LNCaP clone FGC (cell line): ENCODE measurements around the gene COCH.
"Not testable (repeated sequence)": the region's sequence is repeated elsewhere in the genome, so short reads cannot be mapped to it uniquely, and the experiment has no call there.

Experiments
- DNase-seq: peaks from one replicate; pipeline ENCODE4 v3.0.0-alpha.2; 2011; ENCODE audit warnings: low read depth
- H3K4me3 ChIP-seq: 2 replicates; pipeline ENCODE4 v1.5.1; 2011; ENCODE audit warnings: mild to moderate bottlenecking, low read depth, low read length, control low read depth
- TF ChIP-seq, protein P1 (sequence below): IDR thresholded peaks from 2 replicates; pipeline ENCODE4 v1.5.1; 2012; ENCODE audit warnings: mild to moderate bottlenecking; ENCODE audit not compliant: control insufficient read depth, insufficient read depth; ENCODE audit errors: extremely low read depth

COCH gene

GRCh38 chr14:30921305-30921704, 46.9 kb downstream of the COCH start:
- TF ChIP-seq, protein P1, sequence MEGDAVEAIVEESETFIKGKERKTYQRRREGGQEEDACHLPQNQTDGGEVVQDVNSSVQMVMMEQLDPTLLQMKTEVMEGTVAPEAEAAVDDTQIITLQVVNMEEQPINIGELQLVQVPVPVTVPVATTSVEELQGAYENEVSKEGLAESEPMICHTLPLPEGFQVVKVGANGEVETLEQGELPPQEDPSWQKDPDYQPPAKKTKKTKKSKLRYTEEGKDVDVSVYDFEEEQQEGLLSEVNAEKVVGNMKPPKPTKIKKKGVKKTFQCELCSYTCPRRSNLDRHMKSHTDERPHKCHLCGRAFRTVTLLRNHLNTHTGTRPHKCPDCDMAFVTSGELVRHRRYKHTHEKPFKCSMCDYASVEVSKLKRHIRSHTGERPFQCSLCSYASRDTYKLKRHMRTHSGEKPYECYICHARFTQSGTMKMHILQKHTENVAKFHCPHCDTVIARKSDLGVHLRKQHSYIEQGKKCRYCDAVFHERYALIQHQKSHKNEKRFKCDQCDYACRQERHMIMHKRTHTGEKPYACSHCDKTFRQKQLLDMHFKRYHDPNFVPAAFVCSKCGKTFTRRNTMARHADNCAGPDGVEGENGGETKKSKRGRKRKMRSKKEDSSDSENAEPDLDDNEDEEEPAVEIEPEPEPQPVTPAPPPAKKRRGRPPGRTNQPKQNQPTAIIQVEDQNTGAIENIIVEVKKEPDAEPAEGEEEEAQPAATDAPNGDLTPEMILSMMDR, result no peak
- H3K4me3 ChIP-seq, result no peak overlapping the region
- peak; percentile 73 for DNase-seq

DNA sequence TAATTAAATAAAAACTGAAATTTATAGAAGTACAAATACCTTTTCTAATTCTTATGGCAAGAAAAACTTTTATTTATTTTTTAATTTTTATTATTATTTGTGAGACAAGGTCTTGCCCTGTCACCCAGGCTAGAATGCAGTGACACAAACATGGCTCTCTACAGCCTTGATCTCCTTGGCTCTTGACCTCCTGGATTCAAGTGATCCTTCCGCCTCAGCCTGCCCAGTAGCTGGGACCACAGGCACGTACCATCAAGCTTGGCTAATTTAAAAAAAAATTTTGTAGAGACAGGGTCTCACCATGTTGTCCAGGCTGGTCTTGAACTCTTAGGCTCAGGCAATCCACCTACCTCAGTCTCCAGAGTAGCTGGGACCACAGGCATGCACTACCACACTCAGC, 47.4 kb downstream of the COCH start:
- no peak for DNase-seq
- no peak overlapping the region for H3K4me3 ChIP-seq
- TF ChIP-seq, protein P1, result no peak

DNA sequence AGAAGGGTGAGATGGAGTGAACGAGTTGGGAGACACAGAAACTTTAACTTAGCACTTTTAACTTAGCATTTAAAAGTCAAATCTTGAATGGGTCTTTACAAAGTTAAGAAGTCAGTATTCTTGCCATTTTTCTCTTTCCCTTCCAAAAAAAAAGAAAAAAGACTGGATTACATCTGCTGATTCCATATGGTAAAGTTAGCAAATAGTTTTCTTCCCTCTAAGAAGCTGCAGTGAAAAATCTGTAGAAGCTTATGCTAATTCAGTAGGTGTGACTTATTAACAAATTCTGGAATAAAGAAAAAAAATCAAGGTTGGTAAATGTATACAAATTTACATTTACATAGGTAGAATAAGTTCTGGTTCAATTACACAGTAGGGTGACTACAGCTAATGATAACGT, 50.9 kb downstream of the COCH start:
- no peak overlapping the region for H3K4me3 ChIP-seq
- TF ChIP-seq, protein P1, result no peak
- no peak for DNase-seq

DNA sequence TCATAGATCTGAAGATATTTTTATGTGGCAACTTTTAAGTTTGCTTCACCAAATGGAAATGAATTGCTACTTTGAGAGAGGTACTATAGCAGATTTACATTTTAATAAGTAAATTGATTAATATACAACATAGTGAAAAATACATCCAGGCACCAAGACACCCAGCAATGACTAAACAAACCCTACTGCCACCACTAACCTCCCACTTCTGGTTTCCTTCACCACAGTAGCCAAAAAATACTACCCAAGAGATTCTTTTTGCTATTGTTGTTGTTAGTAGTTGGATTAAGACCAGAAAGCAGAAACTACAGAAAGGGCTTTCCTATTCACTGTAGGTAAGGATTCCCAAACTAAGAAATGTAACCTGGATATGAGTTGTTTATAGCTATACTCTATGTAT, 54.1 kb downstream of the COCH start:
- no peak for DNase-seq
- TF ChIP-seq, protein P1, result no peak
- H3K4me3 ChIP-seq, result no peak overlapping the region

GRCh38 chr14:30933937-30934336, 59.6 kb downstream of the COCH start:
- H3K4me3 ChIP-seq, DNase-seq: not testable (repeated sequence)

GRCh38 chr14:30935445-30935844, 61.1 kb downstream of the COCH start:
- DNase-seq, result no peak
- no peak overlapping the region for H3K4me3 ChIP-seq
- TF ChIP-seq, protein P1, result no peak

DNA sequence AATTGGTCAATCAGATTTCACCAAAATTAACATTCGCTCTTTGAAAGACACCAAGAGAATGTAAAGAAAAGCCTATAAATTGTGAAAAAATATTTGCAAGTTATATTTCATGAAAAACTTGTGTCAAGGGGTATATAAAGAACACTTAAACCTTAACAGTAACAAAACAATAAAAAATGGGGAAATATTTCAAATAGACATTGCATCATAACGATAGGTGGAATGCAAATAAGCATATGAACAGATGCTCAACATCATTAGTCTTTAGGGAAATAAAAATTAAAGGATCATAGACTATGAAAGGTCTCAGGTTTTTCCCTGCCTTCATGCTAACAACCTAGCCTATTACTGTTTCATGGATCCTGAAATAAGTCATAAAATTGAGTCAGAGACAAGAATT, 64.3 kb downstream of the COCH start:
- H3K4me3 ChIP-seq, result no peak overlapping the region
- TF ChIP-seq, protein P1, result no peak
- DNase-seq, result no peak
